Smooth muscle cell (in vitro differentiated cells): ENCODE results near the gene CD99. TPM values are rescaled to one million over a fixed set of nuclear protein-coding genes. Genes with fewer than 3 reads are reported as not detected.
A peak's percentile ranks its signal among the peaks of the same experiment; 100 is the strongest.
"Not testable (repeated sequence)": the region's sequence is repeated elsewhere in the genome, so short reads cannot be mapped to it uniquely, and the experiment has no call there.

Experiments
- DNase-seq: peaks from one replicate; lab custom pipeline; 2025; ENCODE audit not compliant: unreplicated experiment; lab: John Stamatoyannopoulos, UW
- H2AFZ ChIP-seq: fragments of 200-600 bp; sonication (generic); 2 replicates; pipeline ENCODE4 v1.6.0; 2016; ENCODE audit warnings: antibody characterized with exemption, low read depth, mild to moderate bottlenecking
- H3F3A ChIP-seq: fragments of 200-600 bp; sonication (generic); 2 replicates; pipeline ENCODE4 v1.6.0; 2017; ENCODE audit warnings: antibody characterized with exemption, low read depth
- H3K27ac ChIP-seq: fragments of 200-600 bp; sonication (generic); 2 replicates; pipeline ENCODE4 v1.5.1; 2016; ENCODE audit warnings: low read depth, mild to moderate bottlenecking
- H3K27me3 ChIP-seq: fragments of 200-600 bp; sonication (generic); 2 replicates; pipeline ENCODE4 v1.6.1; 2016; ENCODE audit warnings: low read depth, mild to moderate bottlenecking
- H3K36me3 ChIP-seq: fragments of 200-600 bp; sonication (generic); 2 replicates; pipeline ENCODE4 v1.5.1; 2016; ENCODE audit warnings: low read depth
- H3K4me1 ChIP-seq: fragments of 200-600 bp; sonication (generic); 2 replicates; pipeline ENCODE4 v1.5.1; 2016; ENCODE audit warnings: low read depth
- H3K4me2 ChIP-seq: fragments of 200-600 bp; sonication (generic); 2 replicates; pipeline ENCODE4 v1.6.0; 2016; ENCODE audit warnings: mild to moderate bottlenecking
- H3K4me3 ChIP-seq: fragments of 200-600 bp; sonication (generic); 2 replicates; pipeline ENCODE4 v1.5.1; 2016; ENCODE audit warnings: mild to moderate bottlenecking
- H3K79me2 ChIP-seq: fragments of 200-600 bp; sonication (generic); 2 replicates; pipeline ENCODE4 v1.6.0; 2016; ENCODE audit warnings: low read depth, mild to moderate bottlenecking
- H3K9ac ChIP-seq: fragments of 200-600 bp; sonication (generic); 2 replicates; pipeline ENCODE4 v1.6.0; 2016; ENCODE audit warnings: low read depth
- H3K9me3 ChIP-seq: fragments of 200-600 bp; sonication (generic); replicated peaks from 2 replicates; pipeline ENCODE4 v1.5.1; 2016; ENCODE audit warnings: low read depth
- H4K20me1 ChIP-seq: fragments of 200-600 bp; sonication (generic); 2 replicates; pipeline ENCODE4 v1.6.0; 2016; ENCODE audit warnings: low read depth
- CTCF ChIP-seq: fragments of 200-600 bp; sonication (generic); IDR thresholded peaks from 2 replicates; pipeline ENCODE4 v1.5.1; 2017; ENCODE audit warnings: borderline replicate concordance, mild to moderate bottlenecking, antibody characterized with exemption; ENCODE audit not compliant: insufficient read depth, poor library complexity, severe bottlenecking
- WGBS: methylation state at CpG from one replicate; pipeline ENCODE4 v1.1.7; 2016; ENCODE audit warnings: low lambda C conversion rate; 5-methylcytosine and 5-hydroxymethylcytosine counted together
- polyA plus RNA-seq: library from polyadenylated mRNA; unstranded; fragments of >200 nt; fragmentation: Nextera tagmentation; extraction: Ambion mirVana; gene quantifications from 2 replicates; pipeline ENCODE4 v1.2.1, GENCODE V29; 2016
- total RNA-seq: library from RNA; depleted of rRNA; stranded (reverse); fragments of >200 nt; gene quantifications from 2 replicates; pipeline ENCODE4 v1.2.3, GENCODE V29; 2014

Gene CD99
- total and polyA plus RNA-seq, 2 experiments from 2014 or later, result 647 to 1,373 TPM

DNA sequence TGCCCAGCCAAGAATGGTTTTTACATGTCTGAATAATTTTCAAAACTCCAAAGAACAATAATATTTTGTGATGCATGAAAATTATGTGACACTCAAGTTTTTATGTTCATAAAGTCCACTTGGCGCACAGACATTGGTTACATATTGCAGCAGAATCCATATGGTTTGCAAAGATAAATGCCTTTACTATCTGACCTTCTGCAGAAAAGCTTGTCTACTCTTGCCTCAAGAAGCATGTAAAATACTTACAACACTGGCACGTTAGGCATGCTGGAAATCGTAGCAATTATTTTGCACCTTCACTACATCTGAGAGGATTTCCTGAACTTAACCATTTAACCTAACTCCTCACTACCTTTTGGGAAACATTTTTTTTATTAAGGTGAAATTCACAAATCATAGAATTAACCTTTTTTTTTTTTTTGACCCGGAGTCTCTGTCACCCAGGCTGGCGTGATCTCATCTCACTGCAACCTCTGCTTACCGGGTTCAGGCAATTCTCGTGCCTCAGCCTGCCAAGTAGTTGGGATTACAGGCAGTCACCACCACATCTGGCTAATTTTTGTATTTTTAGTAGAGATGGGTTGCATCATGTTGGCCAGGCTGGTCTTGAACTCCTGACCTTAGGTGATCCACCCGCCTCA, 57.2 kb downstream of the CD99 start:
- Histone ChIP-seq H3K79me2 (no peaks in the 10 kb centered on the region), H4K20me1 (no peaks in the 10 kb centered on the region), H3K4me1 (no peaks in the 10 kb centered on the region), H3F3A (peaks cover 9% of the 10 kb centered on the region), H3K36me3 (no peaks in the 10 kb centered on the region), H3K4me2 (no peak overlapping the region), H3K9ac (no peak overlapping the region), H3K4me3 (no peak overlapping the region), H3K27ac (no peak overlapping the region), H2AFZ (no peak overlapping the region), H3K9me3 (no peaks in the 10 kb centered on the region), H3K27me3 (no peaks in the 10 kb centered on the region)
- no peak for TF ChIP-seq CTCF
- 72% methylated on average over 8 of the region's 8 CpGs for WGBS
- no peak for DNase-seq

- Histone ChIP-seq H3F3A (peaks cover 9% of the 10 kb centered on the region), H4K20me1 (no peaks in the 10 kb centered on the region), H3K27ac (no peak overlapping the region), H3K4me3 (no peak overlapping the region), H3K4me1 (no peaks in the 10 kb centered on the region), H3K27me3 (no peaks in the 10 kb centered on the region), H2AFZ (no peak overlapping the region), H3K79me2 (no peaks in the 10 kb centered on the region), H3K9ac (no peak overlapping the region), H3K9me3 (no peaks in the 10 kb centered on the region), H3K36me3 (no peaks in the 10 kb centered on the region), H3K4me2 (no peak overlapping the region)
- DNase-seq, result no peak
- no peak for TF ChIP-seq CTCF
- 100% methylated on average over 1 of the region's 1 CpG for WGBS
Measured at GRCh38 chrX:2748815-2749188, 57.7 kb downstream of the CD99 start.

- no peaks in the 10 kb centered on the region for H3F3A ChIP-seq
- no peak for DNase-seq
- H3K9ac ChIP-seq, result no peak overlapping the region
- H4K20me1 ChIP-seq, result no peaks in the 10 kb centered on the region
- TF ChIP-seq CTCF, result no peak
- no peaks in the 10 kb centered on the region for H3K36me3 ChIP-seq
- no peaks in the 10 kb centered on the region for H3K4me1 ChIP-seq
- no peaks in the 10 kb centered on the region for H3K9me3 ChIP-seq
- no peaks in the 10 kb centered on the region for H3K27me3 ChIP-seq
- WGBS, result 68% methylated on average over 3 of the region's 3 CpGs
- no peaks in the 10 kb centered on the region for H3K79me2 ChIP-seq
- no peak overlapping the region for H3K4me3 ChIP-seq
- no peak overlapping the region for H3K4me2 ChIP-seq
- peak overlapping the region; percentile 85 for H3K27ac ChIP-seq
- no peak overlapping the region for H2AFZ ChIP-seq
Measured at GRCh38 chrX:2751291-2751690, 60.2 kb downstream of the CD99 start.

- H4K20me1 ChIP-seq, DNase-seq, H3K4me3 ChIP-seq, H3K27me3 ChIP-seq, H3K4me1 ChIP-seq, H3K79me2 ChIP-seq, H3F3A ChIP-seq, H3K9ac ChIP-seq, H3K36me3 ChIP-seq, H3K9me3 ChIP-seq, H2AFZ ChIP-seq: not testable (repeated sequence)
- peak within 1 kb of the TSS; percentile 49 for H3K4me2 ChIP-seq
- WGBS, result 88% methylated on average over 11 of the region's 11 CpGs
- peak within 1 kb of the TSS; percentile 85 for H3K27ac ChIP-seq
Measured at GRCh38 chrX:2751874-2752300, 60.8 kb downstream of the CD99 start, which contains the start of gene XG. TSS of gene XG (plus strand) at chrX:2752040. CDS start at chrX:2752275, 235 bp downstream.

- DNase-seq, H3K4me1 ChIP-seq, H3K27me3 ChIP-seq, H3K4me3 ChIP-seq, H2AFZ ChIP-seq, H4K20me1 ChIP-seq, H3F3A ChIP-seq, H3K79me2 ChIP-seq, H3K9ac ChIP-seq, H3K36me3 ChIP-seq, H3K9me3 ChIP-seq: not testable (repeated sequence)
- Histone ChIP-seq H3K27ac (peak overlapping the region; percentile 85), H3K4me2 (peak overlapping the region; percentile 49)
- 48% methylated on average over 7 of the region's 7 CpGs for WGBS
Measured at GRCh38 chrX:2752441-2752840, 61.3 kb downstream of the CD99 start.

GRCh38 chrX:2755163-2755715, 64.1 kb downstream of the CD99 start:
- H3K9me3 ChIP-seq, H3K4me1 ChIP-seq, H3F3A ChIP-seq, DNase-seq, H3K27me3 ChIP-seq, H3K4me3 ChIP-seq, H3K79me2 ChIP-seq, H2AFZ ChIP-seq, H3K9ac ChIP-seq, H3K36me3 ChIP-seq, H4K20me1 ChIP-seq: not testable (repeated sequence)
- Histone ChIP-seq H3K27ac (peak overlapping the region; percentile 49), H3K4me2 (peak overlapping the region; percentile 6)
- WGBS, result 42% methylated on average over 5 of the region's 5 CpGs
